Activated B cell treated with CpG ODN at 0.5 μM for 24 hours (primary cell): Measurements from ENCODE around the gene ZDHHC11. TPM values are rescaled to one million over a fixed set of nuclear protein-coding genes. Genes with fewer than 3 reads are reported as not detected.

Source experiments
- ATAC-seq: fragments of 200-7000 bp; cut with Tn5 transposase; one replicate; pipeline ENCODE4 v1.10.0; 2021; ENCODE audit warnings: low read depth, mild to moderate bottlenecking, moderate library complexity
- CTCF ChIA-PET: fragments of 350-600 bp; sonication (Branson Sonifier 250); formaldehyde crosslinking; loops from one replicate; lab custom pipeline; 2021; ENCODE audit warnings: antibody characterized with exemption; lab: Charles Lee
- POLR2A ChIA-PET: fragments of 350-600 bp; sonication (Branson Sonifier 250); formaldehyde crosslinking; loops from one replicate; lab custom pipeline; 2021; ENCODE audit warnings: antibody characterized with exemption; lab: Charles Lee
- DNase-seq: peaks from one replicate; pipeline ENCODE4 v3.0.0; 2022
- H3K27ac Mint-ChIP-seq: one replicate; pipeline ENCODE4 v1.8.0; 2020; ENCODE audit warnings: mixed read lengths
- H3K27me3 Mint-ChIP-seq: one replicate; pipeline ENCODE4 v1.8.0; 2021; ENCODE audit warnings: mixed read lengths
- H3K36me3 Mint-ChIP-seq: one replicate; pipeline ENCODE4 v1.8.0; 2021; ENCODE audit warnings: low read depth, mixed read lengths
- H3K4me1 Mint-ChIP-seq: one replicate; pipeline ENCODE4 v1.8.0; 2021; ENCODE audit warnings: mixed read lengths
- H3K4me3 Mint-ChIP-seq: one replicate; pipeline ENCODE4 v1.8.0; 2020; ENCODE audit warnings: mild to moderate bottlenecking, mixed read lengths
- H3K9me3 Mint-ChIP-seq: one replicate; pipeline ENCODE4 v1.8.0; 2020; ENCODE audit warnings: mixed read lengths
- intact Hi-C: fragments of 100-400 bp; cut with micrococcal nuclease; formaldehyde crosslinking; loops from one replicate; pipeline ENCODE4 v1.15.1; 2024
- total RNA-seq: library from RNA; stranded (reverse); gene quantifications from 2 replicates; pipeline ENCODE4 v1.2.3, GENCODE V29; 2022
- TF ChIP-seq, protein P1 (sequence below): fragments of 200-600 bp; IDR thresholded peaks from one replicate; pipeline ENCODE4 v1.8.0; 2022; ENCODE audit warnings: antibody characterized with exemption, mild to moderate bottlenecking

The ZDHHC11 gene, protein sequence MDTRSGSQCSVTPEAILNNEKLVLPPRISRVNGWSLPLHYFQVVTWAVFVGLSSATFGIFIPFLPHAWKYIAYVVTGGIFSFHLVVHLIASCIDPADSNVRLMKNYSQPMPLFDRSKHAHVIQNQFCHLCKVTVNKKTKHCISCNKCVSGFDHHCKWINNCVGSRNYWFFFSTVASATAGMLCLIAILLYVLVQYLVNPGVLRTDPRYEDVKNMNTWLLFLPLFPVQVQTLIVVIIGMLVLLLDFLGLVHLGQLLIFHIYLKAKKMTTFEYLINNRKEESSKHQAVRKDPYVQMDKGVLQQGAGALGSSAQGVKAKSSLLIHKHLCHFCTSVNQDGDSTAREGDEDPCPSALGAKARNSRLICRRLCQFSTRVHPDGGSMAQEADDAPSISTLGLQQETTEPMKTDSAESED
- total RNA-seq, result 0.78 and 1.6 TPM in 2 replicates

DNA sequence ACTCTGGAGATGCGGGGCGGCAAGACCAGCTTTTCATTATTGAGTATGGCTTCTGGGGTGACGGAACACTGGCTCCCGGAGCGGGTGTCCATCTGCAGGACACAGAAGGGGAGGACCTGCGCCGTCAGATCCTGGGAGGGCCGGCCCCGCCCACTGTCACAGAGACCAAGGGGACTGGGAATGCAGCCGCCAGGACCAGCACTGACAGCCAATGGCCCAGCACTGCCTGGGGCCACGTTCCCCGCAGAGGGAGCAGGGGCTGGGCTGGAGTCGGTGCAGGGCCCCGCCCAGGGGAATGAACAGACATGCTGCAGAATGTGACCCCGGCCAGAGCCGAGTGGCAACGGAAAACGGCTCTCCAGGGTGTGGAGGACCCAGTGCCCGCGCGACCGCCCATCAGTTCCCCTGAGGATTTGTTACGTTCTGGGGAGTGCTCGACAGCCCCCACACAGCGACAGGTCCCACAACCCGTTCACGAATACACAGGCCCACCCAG lies at the start of gene ZDHHC11:
Gene ZDHHC11, minus strand, starts transcription at position 476 of the 496 bp plus-strand sequence. Its CDS starts 384 bp downstream, at position 92.
- ATAC-seq (no peak), DNase-seq (peak; percentile 10)
- Mint-ChIP-seq H3K4me1 (peaks cover 7% of the 10 kb centered on the region), H3K36me3 (no peaks in the 10 kb centered on the region), H3K9me3 (no peaks in the 10 kb centered on the region), H3K27me3 (peaks cover 5% of the 10 kb centered on the region), H3K27ac (no peak within 1 kb of the TSS), H3K4me3 (no peak within 1 kb of the TSS)
- ChIA-PET POLR2A (no interaction called here), CTCF (no interaction called here)
- TF ChIP-seq, protein P1, sequence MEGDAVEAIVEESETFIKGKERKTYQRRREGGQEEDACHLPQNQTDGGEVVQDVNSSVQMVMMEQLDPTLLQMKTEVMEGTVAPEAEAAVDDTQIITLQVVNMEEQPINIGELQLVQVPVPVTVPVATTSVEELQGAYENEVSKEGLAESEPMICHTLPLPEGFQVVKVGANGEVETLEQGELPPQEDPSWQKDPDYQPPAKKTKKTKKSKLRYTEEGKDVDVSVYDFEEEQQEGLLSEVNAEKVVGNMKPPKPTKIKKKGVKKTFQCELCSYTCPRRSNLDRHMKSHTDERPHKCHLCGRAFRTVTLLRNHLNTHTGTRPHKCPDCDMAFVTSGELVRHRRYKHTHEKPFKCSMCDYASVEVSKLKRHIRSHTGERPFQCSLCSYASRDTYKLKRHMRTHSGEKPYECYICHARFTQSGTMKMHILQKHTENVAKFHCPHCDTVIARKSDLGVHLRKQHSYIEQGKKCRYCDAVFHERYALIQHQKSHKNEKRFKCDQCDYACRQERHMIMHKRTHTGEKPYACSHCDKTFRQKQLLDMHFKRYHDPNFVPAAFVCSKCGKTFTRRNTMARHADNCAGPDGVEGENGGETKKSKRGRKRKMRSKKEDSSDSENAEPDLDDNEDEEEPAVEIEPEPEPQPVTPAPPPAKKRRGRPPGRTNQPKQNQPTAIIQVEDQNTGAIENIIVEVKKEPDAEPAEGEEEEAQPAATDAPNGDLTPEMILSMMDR, result no peak
- intact Hi-C loops, result no loop called here

DNA sequence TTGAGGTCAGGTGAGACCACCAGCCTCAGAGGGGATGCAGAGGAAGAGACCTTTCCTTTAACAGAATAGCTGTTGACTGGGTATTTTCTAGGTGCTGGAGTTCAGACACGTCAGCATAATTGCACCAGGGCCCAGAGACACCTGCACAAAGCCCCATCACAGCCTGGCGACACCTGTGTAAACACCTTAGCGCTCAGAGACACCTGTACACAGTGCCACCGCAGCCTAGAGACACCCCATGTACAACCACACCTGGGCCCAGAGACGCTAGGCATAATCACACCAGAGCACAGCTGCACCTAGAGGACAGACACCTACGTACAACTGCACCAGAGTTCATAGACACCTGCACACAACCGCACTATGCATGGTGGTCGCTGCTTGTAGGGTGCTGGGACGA lies 42.9 kb upstream of the ZDHHC11 start:
- ATAC-seq (no peak), DNase-seq (no peak)
- Mint-ChIP-seq H3K9me3 (no peaks in the 10 kb centered on the region), H3K36me3 (peaks cover 26% of the 10 kb centered on the region), H3K4me1 (peaks cover 15% of the 10 kb centered on the region), H3K27ac (no peak overlapping the region), H3K27me3 (no peaks in the 10 kb centered on the region), H3K4me3 (peak overlapping the region; percentile 64)
- intact Hi-C loops, result loop anchor here (5.0 kb wide), 1 partner anchor 111 kb away; the partner anchor contains the start of gene ZDHHC11B
- POLR2A ChIA-PET, result no interaction called here
- TF ChIP-seq, protein P1, result no peak
- CTCF ChIA-PET, result interaction anchor here (1.0 to 2.5 kb wide), 2 partner anchors 9 to 577 kb away, joined by 3 to 8 read pairs; no protein-coding TSS in a partner anchor

DNA sequence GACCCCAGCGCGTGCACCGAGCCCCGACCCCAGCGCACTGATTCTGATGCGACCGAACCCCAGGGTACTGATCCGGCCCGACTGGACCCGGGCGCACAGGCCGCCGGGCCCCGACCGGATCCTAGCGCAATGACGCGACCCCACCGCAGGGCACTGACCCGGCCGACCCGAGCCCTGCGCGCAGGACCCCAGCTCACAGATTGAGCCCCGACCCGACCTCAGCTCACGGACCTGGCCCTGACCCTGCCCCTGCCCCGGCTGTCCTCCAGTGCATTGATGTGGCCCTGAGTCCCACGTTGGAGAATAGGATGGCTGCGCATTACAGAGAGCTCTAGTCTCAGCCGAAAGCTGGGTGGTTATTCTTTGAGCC lies 42.3 kb upstream of the ZDHHC11 start:
- Mint-ChIP-seq H3K27ac (no peak overlapping the region), H3K4me3 (peak overlapping the region; percentile 64), H3K9me3 (no peaks in the 10 kb centered on the region), H3K27me3 (no peaks in the 10 kb centered on the region), H3K36me3 (peaks cover 32% of the 10 kb centered on the region), H3K4me1 (peaks cover 15% of the 10 kb centered on the region)
- no peak for DNase-seq
- intact Hi-C loops, result loop anchor here (5.0 kb wide), 1 partner anchor 111 kb away; the partner anchor contains the start of gene ZDHHC11B
- TF ChIP-seq, protein P1, result no peak
- no peak for ATAC-seq
- ChIA-PET CTCF (interaction anchor here (0.8 to 2.5 kb wide), 5 partner anchors 8 to 576 kb away, joined by 3 to 8 read pairs (median 4); no protein-coding TSS in a partner anchor), POLR2A (interaction anchor here (0.7 kb wide), 2 partner anchors 596 to 760 kb away, joined by 3 to 6 read pairs; no protein-coding TSS in a partner anchor)

DNA sequence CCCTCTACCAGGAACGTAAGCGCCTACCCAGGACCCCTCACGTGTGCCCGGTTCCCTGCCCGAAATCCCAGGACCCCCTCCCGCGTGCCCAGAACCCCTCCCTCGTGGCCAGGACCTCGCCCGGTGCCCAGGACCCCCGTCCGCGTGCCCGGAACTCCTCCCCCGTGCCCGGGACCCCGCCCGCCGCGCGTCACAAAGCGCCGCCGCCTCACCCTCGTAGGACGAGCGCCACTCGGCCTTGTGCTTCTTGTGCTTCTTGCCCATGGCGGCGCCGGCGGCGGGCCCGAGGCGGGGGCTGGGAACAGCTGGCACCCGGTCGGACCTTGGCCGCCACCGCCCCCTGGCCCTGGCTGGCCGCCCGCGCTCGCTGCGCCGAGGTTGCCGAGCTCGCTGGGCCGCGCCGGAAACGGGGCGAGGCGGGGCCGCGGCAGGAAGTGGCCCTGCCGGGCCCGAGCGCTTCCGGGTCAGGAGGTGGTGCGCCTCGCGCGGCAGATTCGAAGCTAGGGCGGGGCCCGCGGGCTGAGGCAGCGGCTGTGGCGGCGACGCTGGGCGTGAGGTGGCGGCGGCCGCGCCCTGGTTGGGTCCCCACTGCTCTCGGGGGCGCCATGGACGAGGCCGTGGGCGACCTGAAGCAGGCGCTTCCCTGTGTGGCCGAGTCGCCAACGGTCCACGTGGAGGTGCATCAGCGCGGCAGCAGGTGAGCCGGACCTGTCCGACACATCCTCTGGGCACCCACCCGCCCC lies 41.8 kb upstream of the ZDHHC11 start, which contains the start of the genes BRD9 and TRIP13:
Gene BRD9, minus strand, starts transcription at position 408 of the 743 bp plus-strand sequence. Its CDS starts 144 bp downstream, at position 264.
Gene TRIP13, plus strand, starts transcription at position 491 of the 743 bp plus-strand sequence. Its CDS starts 115 bp downstream, at position 606.
- intact Hi-C loops, result loop anchor here (5.0 kb wide), 1 partner anchor 110 kb away; the partner anchor contains the start of gene ZDHHC11B
- H3K4me1 Mint-ChIP-seq, result peaks cover 15% of the 10 kb centered on the region
- peak within 1 kb of the TSS; percentile 76 for H3K27ac Mint-ChIP-seq
- peaks cover 38% of the 10 kb centered on the region for H3K36me3 Mint-ChIP-seq
- TF ChIP-seq, protein P1, result no peak
- H3K9me3 Mint-ChIP-seq, result no peaks in the 10 kb centered on the region
- peak within 1 kb of the TSS; percentile 88 for H3K4me3 Mint-ChIP-seq
- ChIA-PET CTCF (interaction anchor here (0.8 to 2.5 kb wide), 5 partner anchors 9 to 575 kb away, joined by 3 to 8 read pairs (median 4); no protein-coding TSS in a partner anchor), POLR2A (interaction anchor here (0.7 to 0.8 kb wide), 3 partner anchors 14 to 761 kb away, joined by 3 to 6 read pairs (median 3); no protein-coding TSS in a partner anchor)
- ATAC-seq (peak; percentile 94), DNase-seq (peak; percentile 85)
- H3K27me3 Mint-ChIP-seq, result no peaks in the 10 kb centered on the region
